ENCODE measurements around the gene DCLK1. TPM values are rescaled to one million over a fixed set of nuclear protein-coding genes. Genes with fewer than 3 reads are reported as not detected.

Gene DCLK1
- total and polyA plus RNA-seq, 5 donors from 2014 or later = not detected

DNA sequence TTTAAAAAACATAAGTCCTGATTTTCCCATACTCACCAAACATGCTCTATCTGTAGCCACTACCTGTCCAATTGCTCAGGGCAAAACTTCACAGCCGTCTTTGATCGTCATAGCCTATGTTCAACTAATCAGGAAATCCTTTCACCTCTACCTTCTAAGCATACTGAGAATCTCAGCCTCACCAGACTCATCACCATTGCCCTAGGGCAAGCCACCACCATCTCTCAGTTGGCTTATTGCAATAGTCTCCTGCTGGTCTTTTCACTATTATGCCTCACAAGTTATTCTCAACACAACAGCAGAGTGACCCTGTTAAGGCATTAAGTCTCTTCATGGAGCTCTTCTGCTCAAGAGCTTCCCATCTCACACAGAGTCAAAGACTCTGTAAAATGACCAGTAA lies 394.3 kb downstream of the DCLK1 start:
- Mint-ChIP-seq H3K27me3 (no peaks in the 10 kb centered on the region), H3K27ac (no peak overlapping the region), H3K36me3 (no peaks in the 10 kb centered on the region), H3K4me3 (no peak overlapping the region), H3K4me1 (no peaks in the 10 kb centered on the region), H3K9me3 (peaks cover 0 to 6% (median 3%) of the 10 kb centered on the region in 7 donors)
- DNase-seq (no peak), ATAC-seq (ENCODE audit: low read depth in 2 of 2) (no peak)
- no peaks in the 10 kb centered on the region for H3K9me3 ChIP-seq (ENCODE audit: control insufficient read depth in 2 of 2, low read length in 2 of 2)
- no peak overlapping the region for H3K27ac ChIP-seq (ENCODE audit: insufficient read depth, low read length, poor library complexity, severe bottlenecking)
- no peak overlapping the region for H3K4me3 ChIP-seq (ENCODE audit: low read depth, low read length)
- H3K27me3 ChIP-seq (ENCODE audit: control insufficient read depth, insufficient read depth, low read length) = no peaks in the 10 kb centered on the region
- H3K4me1 ChIP-seq (ENCODE audit: control insufficient read depth, insufficient read depth, low read length, poor library complexity, severe bottlenecking) = no peaks in the 10 kb centered on the region
- no peaks in the 10 kb centered on the region for H3K36me3 ChIP-seq (ENCODE audit: control insufficient read depth, insufficient read depth, low read length)

DNA sequence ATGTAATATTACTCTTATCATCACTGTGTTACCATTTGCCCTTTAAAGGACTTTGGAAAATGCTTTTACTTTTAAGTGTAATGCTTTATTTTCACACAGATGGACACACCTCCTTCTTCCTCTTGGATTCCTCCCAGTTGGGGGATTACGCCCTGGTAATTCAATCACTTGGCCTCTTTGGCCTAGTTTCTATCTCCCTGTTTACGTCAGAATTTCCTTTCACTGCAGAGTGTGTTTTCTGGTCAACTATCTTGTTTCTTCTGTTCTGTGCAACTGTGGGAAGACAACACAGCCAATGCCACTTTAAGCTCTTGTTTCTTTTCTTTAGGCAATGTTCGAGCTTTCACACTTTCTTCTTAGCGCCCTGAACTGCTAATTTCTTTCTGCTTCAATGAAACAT lies 397.4 kb downstream of the DCLK1 start:
- peaks cover 0 to 4% (median 0%) of the 10 kb centered on the region in 7 donors for H3K9me3 Mint-ChIP-seq
- no peaks in the 10 kb centered on the region for H3K36me3 Mint-ChIP-seq
- Histone ChIP-seq H3K27ac (ENCODE audit: insufficient read depth, low read length, poor library complexity, severe bottlenecking) (no peak overlapping the region), H3K36me3 (ENCODE audit: control insufficient read depth, insufficient read depth, low read length) (no peaks in the 10 kb centered on the region), H3K4me1 (ENCODE audit: control insufficient read depth, insufficient read depth, low read length, poor library complexity, severe bottlenecking) (no peaks in the 10 kb centered on the region), H3K27me3 (ENCODE audit: control insufficient read depth, insufficient read depth, low read length) (no peaks in the 10 kb centered on the region), H3K4me3 (ENCODE audit: low read depth, low read length) (no peak overlapping the region), H3K9me3 (ENCODE audit: control insufficient read depth in 2 of 2, low read length in 2 of 2) (no peaks in the 10 kb centered on the region)
- peaks cover 4% of the 10 kb centered on the region for H3K27me3 Mint-ChIP-seq
- ATAC-seq (ENCODE audit: low read depth in 2 of 2) (no peak), DNase-seq (no peak)
- H3K4me3 Mint-ChIP-seq = no peak overlapping the region
- no peak overlapping the region for H3K27ac Mint-ChIP-seq
- H3K4me1 Mint-ChIP-seq = no peaks in the 10 kb centered on the region

DNA sequence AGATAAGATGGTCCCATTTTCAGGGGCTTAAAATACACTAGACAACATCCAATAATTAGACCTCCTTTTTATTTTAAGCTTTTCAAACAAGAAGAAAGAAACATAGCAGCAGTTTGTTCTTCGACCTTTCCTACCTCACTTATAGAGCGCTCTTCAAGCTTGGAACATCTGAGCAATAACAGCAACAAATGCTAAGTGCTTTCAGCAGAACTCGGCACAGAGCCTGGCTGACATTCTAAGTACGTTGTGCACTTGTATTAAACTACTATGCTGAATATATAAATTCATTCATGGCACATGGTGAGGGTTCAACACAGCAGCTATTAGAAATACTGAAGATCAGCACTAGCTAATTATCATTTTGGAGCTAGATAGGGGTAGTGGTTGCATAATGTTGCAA lies 398.6 kb downstream of the DCLK1 start:
- Mint-ChIP-seq H3K4me1 (no peaks in the 10 kb centered on the region), H3K36me3 (no peaks in the 10 kb centered on the region)
- ATAC-seq (ENCODE audit: low read depth in 2 of 2) = no peak

DNA sequence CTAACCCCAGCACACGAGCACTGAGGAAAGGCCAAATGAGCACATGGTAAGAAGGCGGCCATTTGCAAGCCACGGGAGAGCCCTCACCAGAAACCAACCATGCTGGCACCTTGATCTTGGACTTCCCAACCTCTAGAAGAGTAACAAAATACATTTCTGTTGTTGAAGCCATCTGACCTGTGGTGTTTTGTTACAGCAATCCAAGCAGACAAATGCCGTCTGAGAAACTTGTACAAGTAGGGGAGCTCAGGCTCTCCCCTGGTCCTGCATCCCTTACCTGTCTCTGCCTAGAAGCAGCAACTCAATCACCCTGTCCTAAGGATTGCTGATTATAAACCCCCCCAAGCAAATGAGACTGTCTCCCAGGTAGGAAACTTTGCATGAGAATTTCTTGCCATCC lies 399.7 kb downstream of the DCLK1 start:
- no peak overlapping the region for H3K4me3 Mint-ChIP-seq
- peak overlapping the region in 2 of 3 donors; percentile 14 to 20 for H3K27ac Mint-ChIP-seq
- DNase-seq (no peak), ATAC-seq (ENCODE audit: low read depth in 2 of 2) (no peak)
- peaks cover 0 to 4% (median 1%) of the 10 kb centered on the region in 7 donors for H3K9me3 Mint-ChIP-seq
- H3K27me3 Mint-ChIP-seq = peaks cover 4% of the 10 kb centered on the region
- H3K4me1 Mint-ChIP-seq = no peaks in the 10 kb centered on the region
- H3K36me3 Mint-ChIP-seq = no peaks in the 10 kb centered on the region
- no peaks in the 10 kb centered on the region for H3K36me3 ChIP-seq (ENCODE audit: control insufficient read depth, insufficient read depth, low read length)
- no peaks in the 10 kb centered on the region for H3K27me3 ChIP-seq (ENCODE audit: control insufficient read depth, insufficient read depth, low read length)
- H3K4me1 ChIP-seq (ENCODE audit: control insufficient read depth, insufficient read depth, low read length, poor library complexity, severe bottlenecking) = no peaks in the 10 kb centered on the region
- no peaks in the 10 kb centered on the region for H3K9me3 ChIP-seq (ENCODE audit: control insufficient read depth in 2 of 2, low read length in 2 of 2)
- H3K27ac ChIP-seq (ENCODE audit: insufficient read depth, low read length, poor library complexity, severe bottlenecking) = no peak overlapping the region
- no peak overlapping the region for H3K4me3 ChIP-seq (ENCODE audit: low read depth, low read length)

More for the DNA sequence above, 398.6 kb downstream of the DCLK1 start:
- Histone ChIP-seq H3K4me1 (ENCODE audit: control insufficient read depth, insufficient read depth, low read length, poor library complexity, severe bottlenecking) (no peaks in the 10 kb centered on the region), H3K4me3 (ENCODE audit: low read depth, low read length) (no peak overlapping the region), H3K9me3 (ENCODE audit: control insufficient read depth in 2 of 2, low read length in 2 of 2) (no peaks in the 10 kb centered on the region), H3K36me3 (ENCODE audit: control insufficient read depth, insufficient read depth, low read length) (no peaks in the 10 kb centered on the region), H3K27ac (ENCODE audit: insufficient read depth, low read length, poor library complexity, severe bottlenecking) (no peak overlapping the region), H3K27me3 (ENCODE audit: control insufficient read depth, insufficient read depth, low read length) (no peaks in the 10 kb centered on the region)
- peaks cover 0 to 4% (median 1%) of the 10 kb centered on the region in 7 donors for H3K9me3 Mint-ChIP-seq
- no peak overlapping the region for H3K27ac Mint-ChIP-seq
- no peak overlapping the region for H3K4me3 Mint-ChIP-seq
- H3K27me3 Mint-ChIP-seq = peaks cover 4% of the 10 kb centered on the region
- no peak for DNase-seq

DNA sequence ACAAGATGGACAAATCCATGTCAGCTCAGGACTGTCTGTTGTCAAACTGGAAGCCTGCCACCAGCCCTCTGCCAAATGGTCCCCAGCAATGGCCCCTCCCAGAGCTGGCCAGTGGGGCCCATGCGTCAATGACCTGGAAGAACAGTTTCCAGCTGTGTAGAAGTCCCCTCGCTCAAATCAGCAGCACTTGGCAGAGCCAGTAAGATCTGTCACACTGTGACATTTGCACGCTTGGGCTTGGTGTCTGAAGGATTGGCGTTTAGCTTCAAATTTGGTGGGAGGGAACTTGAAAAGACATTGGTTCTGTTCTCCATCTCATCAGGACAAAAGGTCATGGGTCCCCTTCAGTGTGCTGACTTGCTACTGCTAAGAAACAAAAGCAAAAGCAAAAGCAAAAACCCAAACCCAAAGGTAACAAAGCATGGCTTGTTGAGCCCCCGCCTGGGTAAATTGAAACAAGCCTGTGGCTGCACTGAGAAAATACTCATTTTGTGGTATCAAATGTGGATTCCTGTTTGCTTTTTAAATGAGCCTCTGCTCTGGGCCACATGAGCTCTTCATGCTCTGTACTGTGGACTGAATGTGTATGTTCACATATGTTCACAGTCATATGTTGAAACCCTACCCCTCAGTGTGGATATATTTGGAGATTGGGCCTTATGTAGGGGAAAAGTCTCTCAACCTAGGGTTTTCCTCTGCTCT lies 401.1 kb downstream of the DCLK1 start:
- ATAC-seq (ENCODE audit: low read depth in 2 of 2) (no peak), DNase-seq (no peak)
- Histone ChIP-seq H3K27ac (ENCODE audit: insufficient read depth, low read length, poor library complexity, severe bottlenecking) (no peak overlapping the region), H3K4me3 (ENCODE audit: low read depth, low read length) (no peak overlapping the region), H3K4me1 (ENCODE audit: control insufficient read depth, insufficient read depth, low read length, poor library complexity, severe bottlenecking) (no peaks in the 10 kb centered on the region), H3K27me3 (ENCODE audit: control insufficient read depth, insufficient read depth, low read length) (no peaks in the 10 kb centered on the region), H3K9me3 (ENCODE audit: control insufficient read depth in 2 of 2, low read length in 2 of 2) (no peaks in the 10 kb centered on the region), H3K36me3 (ENCODE audit: control insufficient read depth, insufficient read depth, low read length) (no peaks in the 10 kb centered on the region)
- Mint-ChIP-seq H3K4me3 (no peak overlapping the region), H3K27me3 (peaks cover 4% of the 10 kb centered on the region), H3K27ac (peak overlapping the region in 1 of 3 donors; percentile 74), H3K36me3 (no peaks in the 10 kb centered on the region), H3K4me1 (no peaks in the 10 kb centered on the region), H3K9me3 (peaks cover 0 to 4% (median 1%) of the 10 kb centered on the region in 7 donors)

DNA sequence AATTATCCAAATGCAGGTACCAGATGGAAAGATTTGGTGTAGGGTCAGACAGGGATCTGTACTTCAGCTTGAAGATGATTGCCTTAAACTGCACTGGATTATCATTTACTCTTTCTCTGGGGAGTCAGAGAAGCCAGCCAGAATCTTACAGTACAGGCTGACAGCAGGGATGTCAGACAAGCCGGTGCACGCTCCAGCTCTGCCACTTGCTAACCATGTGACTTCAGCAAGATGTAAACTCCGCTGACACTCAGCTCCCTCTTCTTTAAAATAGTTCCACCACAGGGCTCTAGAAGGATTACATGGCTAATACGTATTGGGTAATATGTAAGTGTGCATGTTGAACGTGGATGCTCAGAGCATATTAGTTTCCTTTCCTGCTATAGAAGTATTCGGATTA lies 403.3 kb downstream of the DCLK1 start:
- Mint-ChIP-seq H3K27ac (no peak overlapping the region), H3K27me3 (peaks cover 4% of the 10 kb centered on the region), H3K36me3 (no peaks in the 10 kb centered on the region), H3K4me3 (no peak overlapping the region), H3K9me3 (peaks cover 0 to 4% (median 1%) of the 10 kb centered on the region in 7 donors), H3K4me1 (no peaks in the 10 kb centered on the region)
- no peaks in the 10 kb centered on the region for H3K9me3 ChIP-seq (ENCODE audit: control insufficient read depth in 2 of 2, low read length in 2 of 2)
- ATAC-seq (ENCODE audit: low read depth in 2 of 2) = no peak
- H3K27me3 ChIP-seq (ENCODE audit: control insufficient read depth, insufficient read depth, low read length) = no peaks in the 10 kb centered on the region
- no peak overlapping the region for H3K27ac ChIP-seq (ENCODE audit: insufficient read depth, low read length, poor library complexity, severe bottlenecking)
- H3K36me3 ChIP-seq (ENCODE audit: control insufficient read depth, insufficient read depth, low read length) = no peaks in the 10 kb centered on the region
- no peak overlapping the region for H3K4me3 ChIP-seq (ENCODE audit: low read depth, low read length)
- no peak for DNase-seq
- H3K4me1 ChIP-seq (ENCODE audit: control insufficient read depth, insufficient read depth, low read length, poor library complexity, severe bottlenecking) = no peaks in the 10 kb centered on the region

DNA sequence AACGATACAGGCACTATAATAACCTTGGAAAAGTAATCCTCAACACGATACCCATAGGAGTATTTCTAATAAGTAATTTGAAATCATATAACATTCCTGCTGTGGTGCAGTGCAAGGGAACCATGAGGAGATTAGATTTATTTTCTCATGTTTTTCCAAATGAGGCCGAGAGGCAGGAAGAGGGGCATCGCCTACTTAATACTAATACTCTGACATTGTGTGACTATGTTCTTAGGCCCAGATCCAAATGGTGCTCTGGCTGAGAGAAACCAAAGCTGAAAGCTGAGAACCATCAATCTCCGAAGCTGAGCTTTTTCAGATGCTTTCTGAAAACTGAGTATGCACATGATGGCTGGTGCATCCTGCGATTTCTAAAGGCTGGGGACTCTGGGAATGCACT lies 406.7 kb downstream of the DCLK1 start:
- DNase-seq (no peak), ATAC-seq (ENCODE audit: low read depth in 2 of 2) (no peak)
- no peaks in the 10 kb centered on the region for H3K4me1 ChIP-seq (ENCODE audit: control insufficient read depth, insufficient read depth, low read length, poor library complexity, severe bottlenecking)
- H3K9me3 ChIP-seq (ENCODE audit: control insufficient read depth in 2 of 2, low read length in 2 of 2) = no peaks in the 10 kb centered on the region
- H3K4me3 Mint-ChIP-seq = no peak overlapping the region
- H3K4me3 ChIP-seq (ENCODE audit: low read depth, low read length) = no peak overlapping the region
- H3K27me3 Mint-ChIP-seq = no peaks in the 10 kb centered on the region
- H3K36me3 ChIP-seq (ENCODE audit: control insufficient read depth, insufficient read depth, low read length) = no peaks in the 10 kb centered on the region
- no peak overlapping the region for H3K27ac Mint-ChIP-seq
- peaks cover 0 to 2% (median 0%) of the 10 kb centered on the region in 7 donors for H3K9me3 Mint-ChIP-seq
- H3K27ac ChIP-seq (ENCODE audit: insufficient read depth, low read length, poor library complexity, severe bottlenecking) = no peak overlapping the region
- no peaks in the 10 kb centered on the region for H3K36me3 Mint-ChIP-seq
- no peaks in the 10 kb centered on the region for H3K27me3 ChIP-seq (ENCODE audit: control insufficient read depth, insufficient read depth, low read length)
- no peaks in the 10 kb centered on the region for H3K4me1 Mint-ChIP-seq

DNA sequence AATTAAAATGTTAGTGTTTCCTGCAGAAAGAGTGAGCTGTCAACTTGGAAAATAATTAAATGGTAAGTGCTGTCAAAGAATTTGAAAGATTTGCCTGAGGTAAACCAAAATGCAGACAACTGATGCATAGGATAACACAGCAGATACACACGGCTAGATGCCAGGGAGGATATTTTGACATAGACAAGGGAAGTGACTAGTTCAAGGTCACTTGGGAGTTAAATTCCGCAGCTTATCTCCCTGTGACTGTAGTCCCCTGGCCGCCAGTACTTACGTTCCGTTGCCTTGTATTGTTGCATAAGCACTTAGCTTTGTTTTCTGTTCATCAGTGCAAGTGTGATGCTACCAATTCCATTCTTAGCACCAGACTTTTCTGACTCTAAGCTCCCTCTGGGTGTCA lies 407.4 kb downstream of the DCLK1 start:
- H3K4me1 ChIP-seq (ENCODE audit: control insufficient read depth, insufficient read depth, low read length, poor library complexity, severe bottlenecking) = no peaks in the 10 kb centered on the region
- no peak overlapping the region for H3K4me3 ChIP-seq (ENCODE audit: low read depth, low read length)
- no peak overlapping the region for H3K27ac ChIP-seq (ENCODE audit: insufficient read depth, low read length, poor library complexity, severe bottlenecking)
- no peaks in the 10 kb centered on the region for H3K4me1 Mint-ChIP-seq
- H3K36me3 Mint-ChIP-seq = no peaks in the 10 kb centered on the region
- H3K36me3 ChIP-seq (ENCODE audit: control insufficient read depth, insufficient read depth, low read length) = no peaks in the 10 kb centered on the region
- DNase-seq = no peak
- no peaks in the 10 kb centered on the region for H3K27me3 ChIP-seq (ENCODE audit: control insufficient read depth, insufficient read depth, low read length)
- H3K4me3 Mint-ChIP-seq = no peak overlapping the region
- H3K27me3 Mint-ChIP-seq = no peaks in the 10 kb centered on the region
- no peak overlapping the region for H3K27ac Mint-ChIP-seq
- peaks cover 0 to 2% (median 0%) of the 10 kb centered on the region in 7 donors for H3K9me3 Mint-ChIP-seq
- H3K9me3 ChIP-seq (ENCODE audit: control insufficient read depth in 2 of 2, low read length in 2 of 2) = no peaks in the 10 kb centered on the region
- no peak for ATAC-seq (ENCODE audit: low read depth in 2 of 2)
